ENCODE data around the gene WDR18.

GRCh38 chr19:979318-979741 is 4.8 kb upstream of the WDR18 start:
- TF ChIP-seq GABPA (IDR thresholded peaks at IDR 0.05 in 1 of 2, conservative IDR thresholded peaks at IDR 0.05 in 1 of 2): no peak
- no peak for TF ChIP-seq CTCF (IDR thresholded peaks at IDR 0.05; ENCODE audit: low read depth, low read length, missing input control)
- TF ChIP-seq NR2F2 (IDR thresholded peaks at IDR 0.05): no peak
- TF ChIP-seq YY1 (IDR thresholded peaks at IDR 0.05): no peak
- no peak for TF ChIP-seq RAD21 (IDR thresholded peaks at IDR 0.05)
- TF ChIP-seq, protein P1, sequence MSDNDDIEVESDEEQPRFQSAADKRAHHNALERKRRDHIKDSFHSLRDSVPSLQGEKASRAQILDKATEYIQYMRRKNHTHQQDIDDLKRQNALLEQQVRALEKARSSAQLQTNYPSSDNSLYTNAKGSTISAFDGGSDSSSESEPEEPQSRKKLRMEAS (IDR thresholded peaks at IDR 0.05): no peak
- TF ChIP-seq ATF3 (IDR thresholded peaks at IDR 0.05): no peak
- TF ChIP-seq ZBTB33 (IDR thresholded peaks at IDR 0.05): no peak
